Measurements from ENCODE around the gene DNM2.

Gene DNM2

DNA sequence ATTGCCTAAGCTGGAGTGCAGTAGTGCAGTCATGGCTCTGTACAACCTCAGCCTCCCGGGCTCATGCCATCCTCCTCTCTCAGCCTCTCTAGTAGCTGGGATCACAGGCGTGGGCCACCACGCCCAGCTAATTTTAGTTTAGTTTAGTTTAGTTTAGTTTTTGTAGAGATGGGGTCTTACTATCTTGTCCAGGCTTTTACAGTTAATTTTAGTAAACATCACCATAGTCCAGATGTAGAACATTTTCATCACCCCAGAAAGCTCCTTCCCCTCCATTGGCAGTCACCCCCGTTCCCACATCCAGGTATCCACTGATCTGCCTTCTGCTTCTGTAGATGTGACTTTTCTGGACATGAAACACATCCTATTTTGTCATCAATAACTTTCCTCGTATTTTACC lies 41.1 kb downstream of the DNM2 start:
- H2BK5ac ChIP-seq (ENCODE audit: low read depth, low read length, poor library complexity, severe bottlenecking): no peak overlapping the region
- WGBS: 93% methylated on average over 2 of the region's 5 CpGs
- no peak overlapping the region for H3K4me3 ChIP-seq (ENCODE audit: insufficient read depth in 1 of 2, low read depth in 1 of 2, low read length in 2 of 2)
- no peak overlapping the region for H3K18ac ChIP-seq (ENCODE audit: low read depth in 1 of 2, low read length in 2 of 2)
- no peak overlapping the region for H4K8ac ChIP-seq (ENCODE audit: low read length)
- H3K9ac ChIP-seq (ENCODE audit: low read length): no peak overlapping the region
- no peak overlapping the region for H3K23ac ChIP-seq (ENCODE audit: low read length in 2 of 2)
- no peak overlapping the region for H2AK5ac ChIP-seq (ENCODE audit: low read length, severe bottlenecking)
- peaks cover 49% of the 10 kb centered on the region for H3K4me1 ChIP-seq (ENCODE audit: control insufficient read depth, insufficient read depth, low read depth, low read length)
- peaks cover 39% of the 10 kb centered on the region for H3K79me1 ChIP-seq (replicated peaks; ENCODE audit: low read length, poor library complexity, severe bottlenecking)
- H3K27me3 ChIP-seq (ENCODE audit: control insufficient read depth in 1 of 2, insufficient read depth in 1 of 2, low read length in 2 of 2): no peaks in the 10 kb centered on the region
- no peak overlapping the region for H3K27ac ChIP-seq (ENCODE audit: low read length, poor library complexity, severe bottlenecking)
- DNase-seq: no peak
- peaks cover 24 to 39% of the 10 kb centered on the region in 2 experiments for H3K36me3 ChIP-seq (ENCODE audit: control insufficient read depth in 1 of 2, insufficient read depth in 2 of 2, low read depth in 1 of 2, low read length in 2 of 2)
- no peak overlapping the region for H3K4me2 ChIP-seq (ENCODE audit: low read length, poor library complexity, severe bottlenecking)
- no peak overlapping the region for H2BK120ac ChIP-seq (ENCODE audit: low read depth, low read length)
- no peak overlapping the region for H3K14ac ChIP-seq (ENCODE audit: low read length in 2 of 2)
- no peak overlapping the region for H2BK15ac ChIP-seq (ENCODE audit: low read depth, poor library complexity, severe bottlenecking)
- no peak overlapping the region for H4K91ac ChIP-seq (ENCODE audit: low read length)
- no peak overlapping the region for H2BK12ac ChIP-seq (ENCODE audit: low read length in 2 of 2)
- H3K4ac ChIP-seq (ENCODE audit: low read depth in 1 of 2, low read length in 2 of 2): no peak overlapping the region
- no peak overlapping the region for H2AFZ ChIP-seq (ENCODE audit: low read depth, low read length)
- H3K9me3 ChIP-seq (ENCODE audit: control insufficient read depth, low read length): no peaks in the 10 kb centered on the region

DNA sequence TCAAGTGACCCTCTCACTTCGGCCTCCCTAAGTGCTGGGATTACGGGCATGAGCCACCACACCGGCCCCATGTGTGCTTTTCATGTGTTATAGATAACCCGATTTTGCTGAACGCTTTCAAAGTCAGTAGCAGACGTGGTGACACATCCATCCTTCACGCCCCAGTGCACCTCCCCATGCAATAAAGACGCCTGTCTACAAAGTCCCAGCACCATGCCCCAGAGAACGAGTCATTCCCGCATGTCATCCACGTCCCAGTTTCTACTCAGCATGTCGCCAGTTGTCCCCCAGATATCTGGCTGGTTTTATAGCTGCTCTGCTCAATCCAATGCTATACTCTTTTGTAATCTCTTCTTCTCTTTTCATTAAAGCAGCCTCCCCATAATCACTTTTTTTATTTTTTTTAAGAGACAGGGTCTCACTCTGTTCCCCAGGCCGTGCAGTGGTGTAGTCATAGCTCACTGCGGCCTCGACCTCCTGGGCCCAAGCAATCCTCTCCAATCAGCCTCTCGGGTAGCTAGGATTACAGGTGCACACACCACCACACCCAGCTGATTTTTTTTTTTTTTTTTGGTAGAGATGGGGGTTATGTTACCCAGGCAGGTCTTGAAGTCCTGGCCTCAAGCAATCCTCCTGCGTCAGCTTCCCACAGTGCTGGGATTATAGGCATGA lies 42.5 kb downstream of the DNM2 start:
- WGBS: 62% methylated on average over 15 of the region's 17 CpGs
- Histone ChIP-seq H3K36me3 (ENCODE audit: control insufficient read depth in 1 of 2, insufficient read depth in 2 of 2, low read depth in 1 of 2, low read length in 2 of 2) (peaks cover 34 to 40% of the 10 kb centered on the region in 2 experiments), H2AK5ac (ENCODE audit: low read length, severe bottlenecking) (peak overlapping the region; percentile 21), H3K4me2 (ENCODE audit: low read length, poor library complexity, severe bottlenecking) (no peak overlapping the region), H3K4ac (ENCODE audit: low read depth in 1 of 2, low read length in 2 of 2) (no peak overlapping the region), H2BK120ac (ENCODE audit: low read depth, low read length) (no peak overlapping the region), H4K8ac (ENCODE audit: low read length) (no peak overlapping the region), H3K27me3 (ENCODE audit: control insufficient read depth in 1 of 2, insufficient read depth in 1 of 2, low read length in 2 of 2) (no peaks in the 10 kb centered on the region), H4K91ac (ENCODE audit: low read length) (no peak overlapping the region), H2BK5ac (ENCODE audit: low read depth, low read length, poor library complexity, severe bottlenecking) (peak overlapping the region; percentile 58), H3K79me1 (replicated peaks; ENCODE audit: low read length, poor library complexity, severe bottlenecking) (peaks cover 39% of the 10 kb centered on the region), H3K9ac (ENCODE audit: low read length) (no peak overlapping the region), H2BK15ac (ENCODE audit: low read depth, poor library complexity, severe bottlenecking) (no peak overlapping the region), H3K23ac (ENCODE audit: low read length in 2 of 2) (no peak overlapping the region), H3K14ac (ENCODE audit: low read length in 2 of 2) (no peak overlapping the region), H3K4me3 (ENCODE audit: insufficient read depth in 1 of 2, low read depth in 1 of 2, low read length in 2 of 2) (no peak overlapping the region), H2AFZ (ENCODE audit: low read depth, low read length) (no peak overlapping the region), H3K4me1 (ENCODE audit: control insufficient read depth, insufficient read depth, low read depth, low read length) (peaks cover 58% of the 10 kb centered on the region), H3K27ac (ENCODE audit: low read length, poor library complexity, severe bottlenecking) (peak overlapping the region; percentile 72), H2BK12ac (ENCODE audit: low read length in 2 of 2) (no peak overlapping the region), H3K9me3 (ENCODE audit: control insufficient read depth, low read length) (no peaks in the 10 kb centered on the region), H3K18ac (ENCODE audit: low read depth in 1 of 2, low read length in 2 of 2) (no peak overlapping the region)
- DNase-seq: peak; percentile 49

DNA sequence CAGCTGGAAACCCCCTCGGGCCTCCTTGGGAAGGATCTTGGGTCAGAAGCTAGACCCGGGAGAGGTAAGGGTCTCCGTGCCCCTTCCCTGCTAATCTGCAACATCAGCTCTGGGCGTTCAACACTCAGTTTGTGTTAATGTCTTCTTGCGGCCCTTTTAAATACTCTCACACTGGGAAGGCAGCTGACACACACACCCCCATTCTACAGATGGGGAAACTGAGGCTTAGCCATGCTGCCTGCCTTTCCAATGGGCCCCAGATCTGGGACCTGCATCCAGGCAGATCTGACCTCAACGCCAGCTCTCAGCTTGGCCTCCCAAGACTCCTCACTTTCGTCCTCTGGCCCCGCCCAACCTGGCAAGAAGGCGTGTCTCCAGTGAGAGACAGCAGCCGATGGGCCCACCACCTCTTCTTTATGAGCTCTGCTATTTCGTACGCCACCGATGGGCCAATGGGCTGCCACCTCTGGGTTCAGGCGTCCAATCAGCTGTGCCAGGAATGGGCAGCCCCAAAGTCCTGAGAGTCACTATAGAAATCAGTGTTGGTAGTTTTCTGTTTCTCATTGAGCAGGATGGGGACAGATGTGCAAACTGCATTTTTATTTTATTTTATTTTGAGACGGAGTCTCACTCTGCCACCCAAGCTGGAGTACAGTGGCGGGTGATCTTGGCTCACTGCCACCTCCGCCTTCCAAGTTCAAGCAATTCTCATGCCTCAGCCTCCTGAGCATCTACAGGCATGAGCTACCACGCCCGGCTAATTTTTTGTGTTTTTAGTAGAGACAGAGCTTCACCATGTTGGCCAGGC lies 43.8 kb downstream of the DNM2 start:
- Histone ChIP-seq H3K4me3 (ENCODE audit: insufficient read depth in 1 of 2, low read depth in 1 of 2, low read length in 2 of 2) (peak overlapping the region in 1 of 2 experiments; percentile 14), H2BK12ac (ENCODE audit: low read length in 2 of 2) (no peak overlapping the region), H3K9ac (ENCODE audit: low read length) (peak overlapping the region; percentile 1), H2AK5ac (ENCODE audit: low read length, severe bottlenecking) (peak overlapping the region; percentile 95), H2BK120ac (ENCODE audit: low read depth, low read length) (no peak overlapping the region), H4K8ac (ENCODE audit: low read length) (no peak overlapping the region), H3K4ac (ENCODE audit: low read depth in 1 of 2, low read length in 2 of 2) (no peak overlapping the region), H3K27me3 (ENCODE audit: control insufficient read depth in 1 of 2, insufficient read depth in 1 of 2, low read length in 2 of 2) (no peaks in the 10 kb centered on the region), H3K23ac (ENCODE audit: low read length in 2 of 2) (no peak overlapping the region), H3K4me2 (ENCODE audit: low read length, poor library complexity, severe bottlenecking) (no peak overlapping the region), H2BK5ac (ENCODE audit: low read depth, low read length, poor library complexity, severe bottlenecking) (no peak overlapping the region), H3K79me1 (replicated peaks; ENCODE audit: low read length, poor library complexity, severe bottlenecking) (peaks cover 44% of the 10 kb centered on the region), H3K18ac (ENCODE audit: low read depth in 1 of 2, low read length in 2 of 2) (no peak overlapping the region), H2BK15ac (ENCODE audit: low read depth, poor library complexity, severe bottlenecking) (no peak overlapping the region), H4K91ac (ENCODE audit: low read length) (no peak overlapping the region), H3K27ac (ENCODE audit: low read length, poor library complexity, severe bottlenecking) (peak overlapping the region; percentile 33), H2AFZ (ENCODE audit: low read depth, low read length) (no peak overlapping the region), H3K14ac (ENCODE audit: low read length in 2 of 2) (no peak overlapping the region), H3K9me3 (ENCODE audit: control insufficient read depth, low read length) (no peaks in the 10 kb centered on the region), H3K36me3 (ENCODE audit: control insufficient read depth in 1 of 2, insufficient read depth in 2 of 2, low read depth in 1 of 2, low read length in 2 of 2) (peaks cover 34 to 39% of the 10 kb centered on the region in 2 experiments), H3K4me1 (ENCODE audit: control insufficient read depth, insufficient read depth, low read depth, low read length) (peaks cover 66% of the 10 kb centered on the region)
- DNase-seq: no peak
- WGBS: 97% methylated on average over 19 of the region's 19 CpGs

DNA sequence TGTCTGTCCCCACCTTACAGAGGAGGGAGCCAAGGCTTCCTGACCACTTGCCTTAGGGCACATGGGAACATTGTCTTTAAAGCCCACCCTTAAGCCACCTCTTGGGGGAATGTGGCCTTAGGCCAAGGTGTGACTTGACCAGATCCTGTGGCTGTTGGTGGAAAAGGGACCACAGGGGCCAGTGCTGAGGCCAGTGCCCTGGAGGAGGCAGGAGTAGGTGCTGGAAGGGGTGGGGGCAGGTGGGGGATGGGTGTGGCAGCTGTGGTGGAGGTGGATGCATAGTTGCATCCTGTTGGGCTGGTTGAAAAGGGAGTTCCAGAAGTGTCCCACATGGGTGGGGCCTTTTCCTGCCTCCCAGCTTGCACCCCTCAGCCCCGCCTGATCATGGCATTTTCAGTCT lies 44.8 kb downstream of the DNM2 start:
- Histone ChIP-seq H3K4me2 (ENCODE audit: low read length, poor library complexity, severe bottlenecking) (no peak overlapping the region), H3K4me3 (ENCODE audit: insufficient read depth in 1 of 2, low read depth in 1 of 2, low read length in 2 of 2) (no peak overlapping the region), H3K4ac (ENCODE audit: low read depth in 1 of 2, low read length in 2 of 2) (no peak overlapping the region), H4K91ac (ENCODE audit: low read length) (no peak overlapping the region), H2BK5ac (ENCODE audit: low read depth, low read length, poor library complexity, severe bottlenecking) (no peak overlapping the region), H3K23ac (ENCODE audit: low read length in 2 of 2) (no peak overlapping the region), H3K18ac (ENCODE audit: low read depth in 1 of 2, low read length in 2 of 2) (no peak overlapping the region), H2BK120ac (ENCODE audit: low read depth, low read length) (no peak overlapping the region), H2BK15ac (ENCODE audit: low read depth, poor library complexity, severe bottlenecking) (no peak overlapping the region), H3K27me3 (ENCODE audit: control insufficient read depth in 1 of 2, insufficient read depth in 1 of 2, low read length in 2 of 2) (no peaks in the 10 kb centered on the region), H2AK5ac (ENCODE audit: low read length, severe bottlenecking) (peak overlapping the region; percentile 34), H3K9ac (ENCODE audit: low read length) (peak overlapping the region; percentile 1), H2AFZ (ENCODE audit: low read depth, low read length) (no peak overlapping the region), H3K9me3 (ENCODE audit: control insufficient read depth, low read length) (no peaks in the 10 kb centered on the region), H3K4me1 (ENCODE audit: control insufficient read depth, insufficient read depth, low read depth, low read length) (peaks cover 71% of the 10 kb centered on the region), H3K14ac (ENCODE audit: low read length in 2 of 2) (no peak overlapping the region), H4K8ac (ENCODE audit: low read length) (no peak overlapping the region), H3K36me3 (ENCODE audit: control insufficient read depth in 1 of 2, insufficient read depth in 2 of 2, low read depth in 1 of 2, low read length in 2 of 2) (peaks cover 33 to 39% of the 10 kb centered on the region in 2 experiments), H3K27ac (ENCODE audit: low read length, poor library complexity, severe bottlenecking) (no peak overlapping the region), H3K79me1 (replicated peaks; ENCODE audit: low read length, poor library complexity, severe bottlenecking) (peaks cover 42% of the 10 kb centered on the region), H2BK12ac (ENCODE audit: low read length in 2 of 2) (no peak overlapping the region)
- DNase-seq: no peak
- WGBS: no CpG with 5 or more reads among the region's 1 CpG
